GM23248 (cell line): ENCODE measurements around the gene P2RY11. TPM values are rescaled to one million over a fixed set of nuclear protein-coding genes. Genes with fewer than 3 reads are reported as not detected.

ENCODE experiments used
- DNase-seq: peaks from one replicate; pipeline ENCODE4 v3.0.0-alpha.2; 2015
- H2AFZ ChIP-seq: fragments of 200-600 bp; sonication (generic); 2 replicates; pipeline ENCODE4 v1.6.1; 2016; ENCODE audit warnings: antibody characterized with exemption
- H3F3A ChIP-seq: fragments of 200-600 bp; sonication (generic); 2 replicates; pipeline ENCODE4 v1.6.1; 2016; ENCODE audit warnings: mild to moderate bottlenecking, antibody characterized with exemption, mixed run types; ENCODE audit not compliant: insufficient read depth
- H3K27ac ChIP-seq: fragments of 200-600 bp; sonication (generic); 2 replicates; pipeline ENCODE4 v1.5.1; 2016; ENCODE audit warnings: mild to moderate bottlenecking
- H3K27me3 ChIP-seq: fragments of 200-600 bp; sonication (generic); replicated peaks from 2 replicates; pipeline ENCODE4 v1.6.1; 2016; ENCODE audit warnings: mild to moderate bottlenecking; ENCODE audit not compliant: insufficient read depth
- H3K36me3 ChIP-seq: fragments of 200-600 bp; sonication (generic); 2 replicates; pipeline ENCODE4 v1.6.1; 2016; ENCODE audit warnings: low read depth, mild to moderate bottlenecking
- H3K4me1 ChIP-seq: fragments of 200-600 bp; sonication (generic); 2 replicates; pipeline ENCODE4 v1.6.1; 2016; ENCODE audit warnings: mild to moderate bottlenecking; ENCODE audit not compliant: insufficient read depth
- H3K4me2 ChIP-seq: fragments of 200-600 bp; sonication (generic); one replicate; pipeline ENCODE4 v1.6.1; 2016; ENCODE audit warnings: mild to moderate bottlenecking; ENCODE audit not compliant: unreplicated experiment
- H3K4me3 ChIP-seq: fragments of 200-600 bp; sonication (generic); 2 replicates; pipeline ENCODE4 v1.5.1; 2016; ENCODE audit warnings: mild to moderate bottlenecking
- H3K79me2 ChIP-seq: fragments of 200-600 bp; sonication (generic); 2 replicates; pipeline ENCODE4 v1.6.1; 2016; ENCODE audit warnings: mild to moderate bottlenecking; ENCODE audit not compliant: insufficient read depth
- H3K9ac ChIP-seq: fragments of 200-600 bp; sonication (generic); 2 replicates; pipeline ENCODE4 v1.6.1; 2016; ENCODE audit warnings: mild to moderate bottlenecking
- H3K9me2 ChIP-seq: fragments of 200-600 bp; sonication (generic); 2 replicates; pipeline ENCODE4 v1.6.1; 2016; ENCODE audit warnings: mixed run types, mild to moderate bottlenecking, moderate library complexity; ENCODE audit not compliant: insufficient read depth
- H3K9me3 ChIP-seq: fragments of 200-600 bp; sonication (generic); one replicate; pipeline ENCODE4 v1.6.1; 2017; ENCODE audit warnings: low read depth
- H4K20me1 ChIP-seq: fragments of 200-600 bp; sonication (generic); 2 replicates; pipeline ENCODE4 v1.6.0; 2016; ENCODE audit not compliant: insufficient read depth
- EZH2 ChIP-seq: fragments of 200-600 bp; sonication (generic); IDR thresholded peaks from 2 replicates; pipeline ENCODE4 v1.6.1; 2018; ENCODE audit warnings: antibody characterized with exemption, mild to moderate bottlenecking; ENCODE audit not compliant: insufficient read depth, poor library complexity, severe bottlenecking
- EZH2phosphoT487 ChIP-seq: fragments of 200-600 bp; sonication (generic); IDR thresholded peaks from 2 replicates; pipeline ENCODE4 v1.6.1; 2018; ENCODE audit warnings: antibody characterized with exemption, moderate library complexity, mild to moderate bottlenecking, low read depth; ENCODE audit not compliant: insufficient read depth
- WGBS, 2 experiments: methylation state at CpG; one replicate each; pipeline ENCODE4 v1.1.6; 2015 to 2017; ENCODE audit warnings: low lambda C conversion rate in 2 of 2, low coverage in 1 of 2; ENCODE audit errors: missing lambda C conversion rate in 2 of 2; 5-methylcytosine and 5-hydroxymethylcytosine counted together
- in situ Hi-C: fragments of 300-500 bp; cut with MboI; formaldehyde crosslinking; loops from 2 replicates; pipeline ENCODE4 v1.15.0; 2020
- polyA plus RNA-seq: library from polyadenylated mRNA; unstranded; fragments of >200 nt; fragmentation: Nextera tagmentation; extraction: Ambion mirVana; gene quantifications from 2 replicates; pipeline ENCODE4 v1.2.1, GENCODE V29; 2016
- total RNA-seq: library from RNA; depleted of rRNA; stranded (reverse); fragments of >200 nt; shearing (Covaris generic); gene quantifications from 2 replicates; pipeline ENCODE4 v1.2.3, GENCODE V29; 2014

Gene P2RY11
- total and polyA plus RNA-seq, 2 experiments from 2014 or later = 2.8 to 6.3 TPM

DNA sequence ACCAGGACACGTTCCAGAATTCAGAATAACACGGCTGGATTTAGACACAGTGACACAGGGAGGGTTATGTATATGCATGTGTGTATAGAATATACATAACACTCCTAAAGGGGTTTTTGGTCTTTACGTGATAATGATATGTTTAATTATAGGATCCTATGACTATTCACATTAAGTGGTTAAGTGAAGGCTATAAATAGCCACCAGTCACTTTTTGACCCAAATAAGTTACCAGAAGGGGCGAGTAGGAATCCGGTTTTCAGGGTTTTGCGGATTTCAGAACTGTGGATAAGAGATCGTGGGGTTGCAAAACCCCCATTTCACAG lies 15.9 kb upstream of the P2RY11 start:
- Histone ChIP-seq H4K20me1 (no peaks in the 10 kb centered on the region), H2AFZ (peak overlapping the region; percentile 65), H3F3A (peaks cover 16% of the 10 kb centered on the region), H3K9me3 (no peaks in the 10 kb centered on the region), H3K4me1 (no peaks in the 10 kb centered on the region), H3K79me2 (no peaks in the 10 kb centered on the region), H3K27me3 (no peaks in the 10 kb centered on the region), H3K36me3 (no peaks in the 10 kb centered on the region; the same call in 1 of the 2 replicates), H3K27ac (peak overlapping the region; percentile 41), H3K9me2 (no peaks in the 10 kb centered on the region), H3K4me3 (peak overlapping the region; percentile 64), H3K9ac (peak overlapping the region; percentile 38), H3K4me2 (peak overlapping the region; percentile 77)
- DNase-seq = no peak
- no peak for TF ChIP-seq EZH2phosphoT487
- TF ChIP-seq EZH2 = no peak
- in situ Hi-C loops = no loop called here
- WGBS, 2 experiments = 2 to 3% methylated on average over 7 of the region's 7 CpGs

DNA sequence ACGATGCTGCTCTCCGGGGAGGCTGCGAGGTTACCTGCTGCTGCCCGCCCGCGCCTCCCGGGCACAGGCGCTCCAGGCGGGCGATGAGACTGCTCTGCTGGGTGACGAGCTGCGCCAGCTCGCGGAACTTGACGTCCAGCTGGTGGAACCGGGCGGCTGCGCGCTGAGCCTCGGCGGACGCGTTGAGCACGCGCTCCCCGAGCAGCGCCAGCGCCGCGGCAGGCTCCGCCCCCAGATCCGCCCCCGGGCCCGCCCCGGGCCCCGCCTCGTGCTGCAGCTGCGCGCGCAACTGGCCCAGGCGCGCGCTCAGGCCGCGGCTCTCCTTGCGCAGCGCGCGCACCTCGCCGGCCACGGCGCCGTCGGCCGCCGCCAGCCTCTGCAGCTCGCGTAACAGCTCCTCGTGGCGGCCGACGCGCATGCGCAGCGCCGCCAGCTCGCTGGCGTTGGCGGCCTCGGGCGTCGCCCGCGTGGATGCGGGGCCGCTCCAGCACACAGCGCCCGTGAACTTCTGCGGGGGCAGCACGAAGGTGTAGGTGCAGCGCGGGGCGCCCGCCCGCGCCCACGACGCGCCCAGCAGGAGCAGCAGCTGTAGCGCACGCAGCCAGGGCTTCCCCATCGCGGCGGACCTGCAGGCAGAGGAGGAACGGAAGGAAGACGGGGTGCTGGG lies 15.4 kb upstream of the P2RY11 start:
- Histone ChIP-seq H3K27ac (peak overlapping the region; percentile 53), H3K36me3 (no peaks in the 10 kb centered on the region; the same call in 1 of the 2 replicates), H3K9me3 (no peaks in the 10 kb centered on the region), H3K4me3 (peak overlapping the region; percentile 70), H4K20me1 (no peaks in the 10 kb centered on the region), H3K79me2 (no peaks in the 10 kb centered on the region), H2AFZ (peak overlapping the region; percentile 87), H3K9ac (peak overlapping the region; percentile 78), H3K9me2 (no peaks in the 10 kb centered on the region), H3F3A (peaks cover 16% of the 10 kb centered on the region), H3K4me2 (peak overlapping the region; percentile 77), H3K4me1 (no peaks in the 10 kb centered on the region), H3K27me3 (no peaks in the 10 kb centered on the region)
- TF ChIP-seq EZH2phosphoT487 (no peak), EZH2 (no peak)
- in situ Hi-C loops = no loop called here
- 1 to 3% methylated on average over 56 to 68 of the region's 97 CpGs for WGBS, 2 experiments
- DNase-seq = peak; percentile 96

GRCh38 chr19:10096615-10096963 lies 14.9 kb upstream of the P2RY11 start:
- peak overlapping the region; percentile 87 for H2AFZ ChIP-seq
- no peaks in the 10 kb centered on the region for H3K9me3 ChIP-seq
- H3K79me2 ChIP-seq = no peaks in the 10 kb centered on the region
- H3F3A ChIP-seq = peaks cover 16% of the 10 kb centered on the region
- no peaks in the 10 kb centered on the region for H4K20me1 ChIP-seq
- 23 to 24% methylated on average over 26 of the region's 26 CpGs for WGBS, 2 experiments
- no peaks in the 10 kb centered on the region; the same call in 1 of the 2 replicates for H3K36me3 ChIP-seq
- peak overlapping the region; percentile 76 for H3K4me2 ChIP-seq
- peak overlapping the region; percentile 78 for H3K9ac ChIP-seq
- no peaks in the 10 kb centered on the region for H3K27me3 ChIP-seq
- H3K4me1 ChIP-seq = no peaks in the 10 kb centered on the region
- peak; percentile 59 for DNase-seq
- TF ChIP-seq EZH2 = no peak
- TF ChIP-seq EZH2phosphoT487 = no peak
- peak overlapping the region; percentile 70 for H3K4me3 ChIP-seq
- no peaks in the 10 kb centered on the region for H3K9me2 ChIP-seq
- H3K27ac ChIP-seq = peak overlapping the region; percentile 53
- in situ Hi-C loops = no loop called here

GRCh38 chr19:10100163-10100785 lies 11.2 kb upstream of the P2RY11 start:
- no peak overlapping the region for H2AFZ ChIP-seq
- no peak overlapping the region for H3K9ac ChIP-seq
- in situ Hi-C loops = no loop called here
- H3K4me3 ChIP-seq = no peak overlapping the region
- H3K27me3 ChIP-seq = no peaks in the 10 kb centered on the region
- no peaks in the 10 kb centered on the region for H3K36me3 ChIP-seq
- no peaks in the 10 kb centered on the region for H3K9me3 ChIP-seq
- H4K20me1 ChIP-seq = no peaks in the 10 kb centered on the region
- H3K79me2 ChIP-seq = no peaks in the 10 kb centered on the region
- no peak overlapping the region for H3K27ac ChIP-seq
- no peaks in the 10 kb centered on the region for H3K4me1 ChIP-seq
- H3K9me2 ChIP-seq = no peaks in the 10 kb centered on the region
- no peak overlapping the region for H3K4me2 ChIP-seq
- DNase-seq = no peak
- peaks cover 16% of the 10 kb centered on the region for H3F3A ChIP-seq
- WGBS, 2 experiments = 85 to 87% methylated on average over 5 of the region's 5 CpGs
- TF ChIP-seq EZH2phosphoT487 (no peak), EZH2 (no peak)
